ENCODE data around the gene PCDH9. TPM values are rescaled to one million over a fixed set of nuclear protein-coding genes. Genes with fewer than 3 reads are reported as not detected.

Gene PCDH9
- polyA plus RNA-seq, 1 of the 3 experiments (the other 2 are of a cell fraction): 1.3 TPM

DNA sequence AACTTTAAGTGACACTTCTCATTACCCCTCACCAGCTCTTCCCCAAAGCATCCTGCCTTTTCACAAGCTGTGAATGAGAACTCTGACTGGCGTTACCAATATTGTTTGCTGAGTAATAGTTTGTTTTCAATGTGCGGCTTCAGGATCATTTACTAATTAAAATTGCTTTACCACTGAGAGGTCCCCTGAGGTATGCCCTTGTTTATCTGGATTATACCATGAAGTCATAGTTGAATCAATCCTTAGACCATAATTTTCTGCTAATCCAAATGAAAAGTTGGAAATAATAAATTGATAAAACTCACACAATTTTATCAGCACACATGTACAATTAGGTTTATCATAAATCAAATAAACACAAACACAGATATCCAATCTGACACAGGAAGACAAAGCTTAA, 568.8 kb downstream of the PCDH9 start:
- DNase-seq: no peak
- no peak overlapping the region for H3K27ac ChIP-seq (ENCODE audit: low read depth in 2 of 2, low read length in 1 of 2)
- no peaks in the 10 kb centered on the region for H3K36me3 ChIP-seq (replicated peaks in 1 of 2; ENCODE audit: control insufficient read depth in 1 of 2, insufficient read depth in 2 of 2, low read length in 1 of 2)
- no peaks in the 10 kb centered on the region for H3K9me2 ChIP-seq
- TF ChIP-seq YY1 (IDR thresholded peaks at IDR 0.05; ENCODE audit: low read depth) (no peak), SMC3 (IDR thresholded peaks at IDR 0.05; ENCODE audit: low read depth, low read length) (no peak), GABPA (IDR thresholded peaks at IDR 0.05; ENCODE audit: low read depth) (no peak), RAD21 (IDR thresholded peaks at IDR 0.05; ENCODE audit: low read length) (no peak), EZH2phosphoT487 (IDR thresholded peaks at IDR 0.05; ENCODE audit: borderline replicate concordance, low read depth) (no peak)
- peaks cover 25% of the 10 kb centered on the region for H3F3A ChIP-seq (replicated peaks; ENCODE audit: insufficient read depth)
- no peak overlapping the region for H3K4me3 ChIP-seq (ENCODE audit: low read depth in 2 of 2, low read length in 1 of 2)
- no peak overlapping the region for H2AFZ ChIP-seq (ENCODE audit: low read depth)
- H3K9me3 ChIP-seq: no peaks in the 10 kb centered on the region
- no peak overlapping the region for H3K4me2 ChIP-seq
- ChIA-PET POLR2A (no interaction called here), CTCF (interaction anchor here (0.8 to 2.9 kb wide), 2 partner anchors 13 to 562 kb away, joined by 3 to 6 read pairs; no protein-coding TSS in a partner anchor)
- H4K20me1 ChIP-seq (ENCODE audit: insufficient read depth): no peaks in the 10 kb centered on the region
- H3K79me2 ChIP-seq (ENCODE audit: insufficient read depth): no peaks in the 10 kb centered on the region
- H3K27me3 ChIP-seq (ENCODE audit: insufficient read depth): no peaks in the 10 kb centered on the region
- H3K9ac ChIP-seq: no peak overlapping the region
- H3K4me1 ChIP-seq (ENCODE audit: control insufficient read depth in 1 of 2, insufficient read depth in 2 of 2, low read depth in 1 of 2, low read length in 1 of 2): peaks cover 9 to 27% of the 10 kb centered on the region in 2 experiments; a peak in 3 of 4 replicates
- WGBS (ENCODE audit: low lambda C conversion rate): 96% methylated on average over 2 of the region's 2 CpGs

DNA sequence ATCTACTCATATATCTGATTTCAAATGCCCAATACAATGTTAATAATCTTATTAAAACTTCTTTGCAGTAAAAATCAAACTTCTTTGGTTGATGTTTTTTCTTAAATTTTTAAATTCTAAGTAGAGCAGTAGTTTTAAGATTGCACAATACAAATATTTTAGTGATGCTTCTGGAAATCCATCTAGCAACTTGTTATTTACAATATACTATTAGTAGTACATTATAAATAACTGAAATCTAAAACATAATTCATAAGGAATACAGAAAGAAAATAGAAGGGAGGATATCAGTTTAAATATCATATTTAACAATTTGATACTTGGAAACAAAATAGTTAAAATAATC, 569.7 kb downstream of the PCDH9 start:
- H3F3A ChIP-seq (replicated peaks; ENCODE audit: insufficient read depth): peaks cover 33% of the 10 kb centered on the region
- H2AFZ ChIP-seq (ENCODE audit: low read depth): no peak overlapping the region
- H3K36me3 ChIP-seq (replicated peaks in 1 of 2; ENCODE audit: control insufficient read depth in 1 of 2, insufficient read depth in 2 of 2, low read length in 1 of 2): no peaks in the 10 kb centered on the region
- no peak for DNase-seq
- H3K9ac ChIP-seq: no peak overlapping the region
- no peaks in the 10 kb centered on the region for H3K27me3 ChIP-seq (ENCODE audit: insufficient read depth)
- H3K4me1 ChIP-seq (ENCODE audit: control insufficient read depth in 1 of 2, insufficient read depth in 2 of 2, low read depth in 1 of 2, low read length in 1 of 2): peaks cover 3 to 33% of the 10 kb centered on the region in 2 experiments; a peak in 3 of 4 replicates
- no peaks in the 10 kb centered on the region for H4K20me1 ChIP-seq (ENCODE audit: insufficient read depth)
- no peak overlapping the region for H3K4me3 ChIP-seq (ENCODE audit: low read depth in 2 of 2, low read length in 1 of 2)
- no peaks in the 10 kb centered on the region for H3K9me2 ChIP-seq
- no peaks in the 10 kb centered on the region for H3K79me2 ChIP-seq (ENCODE audit: insufficient read depth)
- peak overlapping the region in 1 of 2 experiments; percentile 85; a peak in 2 of 4 replicates for H3K27ac ChIP-seq (ENCODE audit: low read depth in 2 of 2, low read length in 1 of 2)
- POLR2A ChIA-PET: no interaction called here
- CTCF ChIA-PET: interaction anchor here (1.0 to 2.9 kb wide), 2 partner anchors 15 to 563 kb away, joined by 3 to 6 read pairs; no protein-coding TSS in a partner anchor
- TF ChIP-seq GABPA (IDR thresholded peaks at IDR 0.05; ENCODE audit: low read depth) (no peak), FOSL2 (IDR thresholded peaks at IDR 0.05; ENCODE audit: borderline replicate concordance, low read depth) (no peak), GATA2 (CRISPR knock-in tag; IDR thresholded peaks at IDR 0.05) (no peak), EP300 (IDR thresholded peaks at IDR 0.05; ENCODE audit: borderline replicate concordance in 1 of 2, low read depth in 1 of 2, low read length in 1 of 2) (no peak), TEAD4 (IDR thresholded peaks at IDR 0.05; ENCODE audit: borderline replicate concordance, insufficient read depth) (no peak), YY1 (IDR thresholded peaks at IDR 0.05; ENCODE audit: low read depth) (no peak), MXI1 (IDR thresholded peaks at IDR 0.05; ENCODE audit: low read depth, low read length) (no peak), POLR2AphosphoS5 (IDR thresholded peaks at IDR 0.05; ENCODE audit: low read depth, low read length) (no peak), TCF12 (IDR thresholded peaks at IDR 0.05) (no peak), SIN3A (IDR thresholded peaks at IDR 0.05; ENCODE audit: borderline replicate concordance, low read depth, low read length) (no peak), NFIC (IDR thresholded peaks at IDR 0.05; ENCODE audit: borderline replicate concordance) (no peak), TAF1 (IDR thresholded peaks at IDR 0.05; ENCODE audit: borderline replicate concordance, low read depth, low read length) (no peak), RFX5 (IDR thresholded peaks at IDR 0.05; ENCODE audit: low read length) (no peak), RAD21 (IDR thresholded peaks at IDR 0.05; ENCODE audit: low read length) (no peak), EZH2phosphoT487 (IDR thresholded peaks at IDR 0.05; ENCODE audit: borderline replicate concordance, low read depth) (no peak)
- TF ChIP-seq, protein P1, sequence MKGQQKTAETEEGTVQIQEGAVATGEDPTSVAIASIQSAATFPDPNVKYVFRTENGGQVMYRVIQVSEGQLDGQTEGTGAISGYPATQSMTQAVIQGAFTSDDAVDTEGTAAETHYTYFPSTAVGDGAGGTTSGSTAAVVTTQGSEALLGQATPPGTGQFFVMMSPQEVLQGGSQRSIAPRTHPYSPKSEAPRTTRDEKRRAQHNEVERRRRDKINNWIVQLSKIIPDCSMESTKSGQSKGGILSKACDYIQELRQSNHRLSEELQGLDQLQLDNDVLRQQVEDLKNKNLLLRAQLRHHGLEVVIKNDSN (IDR thresholded peaks at IDR 0.05; ENCODE audit: borderline replicate concordance, low read depth): no peak
- TF ChIP-seq, protein P2, sequence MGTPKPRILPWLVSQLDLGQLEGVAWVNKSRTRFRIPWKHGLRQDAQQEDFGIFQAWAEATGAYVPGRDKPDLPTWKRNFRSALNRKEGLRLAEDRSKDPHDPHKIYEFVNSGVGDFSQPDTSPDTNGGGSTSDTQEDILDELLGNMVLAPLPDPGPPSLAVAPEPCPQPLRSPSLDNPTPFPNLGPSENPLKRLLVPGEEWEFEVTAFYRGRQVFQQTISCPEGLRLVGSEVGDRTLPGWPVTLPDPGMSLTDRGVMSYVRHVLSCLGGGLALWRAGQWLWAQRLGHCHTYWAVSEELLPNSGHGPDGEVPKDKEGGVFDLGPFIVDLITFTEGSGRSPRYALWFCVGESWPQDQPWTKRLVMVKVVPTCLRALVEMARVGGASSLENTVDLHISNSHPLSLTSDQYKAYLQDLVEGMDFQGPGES (IDR thresholded peaks at IDR 0.05; ENCODE audit: low read depth, low read length): no peak
- TF ChIP-seq, protein P3, sequence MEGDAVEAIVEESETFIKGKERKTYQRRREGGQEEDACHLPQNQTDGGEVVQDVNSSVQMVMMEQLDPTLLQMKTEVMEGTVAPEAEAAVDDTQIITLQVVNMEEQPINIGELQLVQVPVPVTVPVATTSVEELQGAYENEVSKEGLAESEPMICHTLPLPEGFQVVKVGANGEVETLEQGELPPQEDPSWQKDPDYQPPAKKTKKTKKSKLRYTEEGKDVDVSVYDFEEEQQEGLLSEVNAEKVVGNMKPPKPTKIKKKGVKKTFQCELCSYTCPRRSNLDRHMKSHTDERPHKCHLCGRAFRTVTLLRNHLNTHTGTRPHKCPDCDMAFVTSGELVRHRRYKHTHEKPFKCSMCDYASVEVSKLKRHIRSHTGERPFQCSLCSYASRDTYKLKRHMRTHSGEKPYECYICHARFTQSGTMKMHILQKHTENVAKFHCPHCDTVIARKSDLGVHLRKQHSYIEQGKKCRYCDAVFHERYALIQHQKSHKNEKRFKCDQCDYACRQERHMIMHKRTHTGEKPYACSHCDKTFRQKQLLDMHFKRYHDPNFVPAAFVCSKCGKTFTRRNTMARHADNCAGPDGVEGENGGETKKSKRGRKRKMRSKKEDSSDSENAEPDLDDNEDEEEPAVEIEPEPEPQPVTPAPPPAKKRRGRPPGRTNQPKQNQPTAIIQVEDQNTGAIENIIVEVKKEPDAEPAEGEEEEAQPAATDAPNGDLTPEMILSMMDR (IDR thresholded peaks at IDR 0.05): no peak
- TF ChIP-seq, protein P4, sequence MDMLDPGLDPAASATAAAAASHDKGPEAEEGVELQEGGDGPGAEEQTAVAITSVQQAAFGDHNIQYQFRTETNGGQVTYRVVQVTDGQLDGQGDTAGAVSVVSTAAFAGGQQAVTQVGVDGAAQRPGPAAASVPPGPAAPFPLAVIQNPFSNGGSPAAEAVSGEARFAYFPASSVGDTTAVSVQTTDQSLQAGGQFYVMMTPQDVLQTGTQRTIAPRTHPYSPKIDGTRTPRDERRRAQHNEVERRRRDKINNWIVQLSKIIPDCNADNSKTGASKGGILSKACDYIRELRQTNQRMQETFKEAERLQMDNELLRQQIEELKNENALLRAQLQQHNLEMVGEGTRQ (IDR thresholded peaks at IDR 0.05; ENCODE audit: borderline replicate concordance, low read depth, low read length): no peak
- TF ChIP-seq, protein P5, sequence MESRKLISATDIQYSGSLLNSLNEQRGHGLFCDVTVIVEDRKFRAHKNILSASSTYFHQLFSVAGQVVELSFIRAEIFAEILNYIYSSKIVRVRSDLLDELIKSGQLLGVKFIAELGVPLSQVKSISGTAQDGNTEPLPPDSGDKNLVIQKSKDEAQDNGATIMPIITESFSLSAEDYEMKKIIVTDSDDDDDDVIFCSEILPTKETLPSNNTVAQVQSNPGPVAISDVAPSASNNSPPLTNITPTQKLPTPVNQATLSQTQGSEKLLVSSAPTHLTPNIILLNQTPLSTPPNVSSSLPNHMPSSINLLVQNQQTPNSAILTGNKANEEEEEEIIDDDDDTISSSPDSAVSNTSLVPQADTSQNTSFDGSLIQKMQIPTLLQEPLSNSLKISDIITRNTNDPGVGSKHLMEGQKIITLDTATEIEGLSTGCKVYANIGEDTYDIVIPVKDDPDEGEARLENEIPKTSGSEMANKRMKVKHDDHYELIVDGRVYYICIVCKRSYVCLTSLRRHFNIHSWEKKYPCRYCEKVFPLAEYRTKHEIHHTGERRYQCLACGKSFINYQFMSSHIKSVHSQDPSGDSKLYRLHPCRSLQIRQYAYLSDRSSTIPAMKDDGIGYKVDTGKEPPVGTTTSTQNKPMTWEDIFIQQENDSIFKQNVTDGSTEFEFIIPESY (IDR thresholded peaks at IDR 0.05; ENCODE audit: borderline replicate concordance, low read depth): no peak
- peak overlapping the region; percentile 69; the same call in 1 of the 2 replicates for H3K4me2 ChIP-seq
- no peaks in the 10 kb centered on the region for H3K9me3 ChIP-seq

Data from SK-N-SH (cell line).